B cell (primary cell): ENCODE measurements around the gene HS3ST2.

ENCODE experiments used
- CTCF ChIP-seq: fragments of 200-600 bp; IDR thresholded peaks from one replicate; pipeline ENCODE4 v1.8.0; 2022; ENCODE audit warnings: antibody characterized with exemption, mild to moderate bottlenecking
- EZH2 ChIP-seq: IDR thresholded peaks from 2 replicates; pipeline ENCODE4 v1.6.1; 2012; ENCODE audit warnings: borderline replicate concordance, low read depth, mild to moderate bottlenecking, moderate library complexity, low read length; ENCODE audit not compliant: insufficient read depth, poor library complexity, severe bottlenecking

- no peak for TF ChIP-seq CTCF
- TF ChIP-seq EZH2, result no peak
Measured at GRCh38 chr16:22864375-22864774, 50.4 kb downstream of the HS3ST2 start.
